DOHH2 (cell line): ENCODE data around the gene HELZ.

Experiments used
- EZH2phosphoT487 ChIP-seq: fragments of 200-600 bp; sonication (generic); IDR thresholded peaks from 2 replicates; pipeline ENCODE4 v1.6.1; 2017; ENCODE audit warnings: borderline replicate concordance, mild to moderate bottlenecking, antibody characterized with exemption, low read length, moderate library complexity, mixed read lengths
- TF ChIP-seq, protein P1 (sequence below): fragments of 200-600 bp; sonication (generic); IDR thresholded peaks from one replicate; pipeline ENCODE4 v1.5.1; 2014; ENCODE audit warnings: antibody characterized with exemption, mild to moderate bottlenecking, low read depth, low read length; ENCODE audit not compliant: poor library complexity, severe bottlenecking

DNA sequence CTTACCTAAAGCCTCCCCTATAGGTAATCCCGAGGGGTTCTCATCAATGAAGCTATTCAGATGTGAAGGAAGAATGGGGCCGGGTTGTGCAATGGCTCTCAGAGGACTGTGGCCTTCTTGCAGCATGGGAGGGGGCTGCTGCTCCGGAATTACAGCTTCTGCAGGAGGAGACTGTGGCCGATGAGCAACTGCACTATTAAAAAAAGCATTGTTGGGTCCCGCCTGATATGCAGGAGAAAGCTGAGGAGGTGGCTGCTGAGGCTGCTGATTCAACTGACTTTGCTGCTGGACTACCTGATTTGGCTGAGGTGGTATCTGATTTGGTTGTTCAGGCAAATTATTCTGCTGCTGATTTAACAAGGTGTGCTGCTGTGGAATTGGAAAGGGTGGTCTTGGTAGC lies 135.9 kb downstream of the HELZ start:
- TF ChIP-seq, protein P1, sequence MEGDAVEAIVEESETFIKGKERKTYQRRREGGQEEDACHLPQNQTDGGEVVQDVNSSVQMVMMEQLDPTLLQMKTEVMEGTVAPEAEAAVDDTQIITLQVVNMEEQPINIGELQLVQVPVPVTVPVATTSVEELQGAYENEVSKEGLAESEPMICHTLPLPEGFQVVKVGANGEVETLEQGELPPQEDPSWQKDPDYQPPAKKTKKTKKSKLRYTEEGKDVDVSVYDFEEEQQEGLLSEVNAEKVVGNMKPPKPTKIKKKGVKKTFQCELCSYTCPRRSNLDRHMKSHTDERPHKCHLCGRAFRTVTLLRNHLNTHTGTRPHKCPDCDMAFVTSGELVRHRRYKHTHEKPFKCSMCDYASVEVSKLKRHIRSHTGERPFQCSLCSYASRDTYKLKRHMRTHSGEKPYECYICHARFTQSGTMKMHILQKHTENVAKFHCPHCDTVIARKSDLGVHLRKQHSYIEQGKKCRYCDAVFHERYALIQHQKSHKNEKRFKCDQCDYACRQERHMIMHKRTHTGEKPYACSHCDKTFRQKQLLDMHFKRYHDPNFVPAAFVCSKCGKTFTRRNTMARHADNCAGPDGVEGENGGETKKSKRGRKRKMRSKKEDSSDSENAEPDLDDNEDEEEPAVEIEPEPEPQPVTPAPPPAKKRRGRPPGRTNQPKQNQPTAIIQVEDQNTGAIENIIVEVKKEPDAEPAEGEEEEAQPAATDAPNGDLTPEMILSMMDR = no peak
- TF ChIP-seq EZH2phosphoT487 = no peak
